Activated T-helper 1 cell treated with anti-CD3 and anti-CD28 coated beads, Interleukin-2, amount 50 U/mL, for 16 hours (primary cell): Measurements from ENCODE around the gene CCL4.
"Not testable (repeated sequence)": the region's sequence is repeated elsewhere in the genome, so short reads cannot be mapped to it uniquely, and the experiment has no call there.

Experiments used
- DNase-seq, 2 donors: peaks; one replicate each; pipeline ENCODE4 v3.0.0-alpha.2; 2020; ENCODE audit warnings: low read depth in 1 of 2, low spot score in 1 of 2

Gene CCL4

DNA sequence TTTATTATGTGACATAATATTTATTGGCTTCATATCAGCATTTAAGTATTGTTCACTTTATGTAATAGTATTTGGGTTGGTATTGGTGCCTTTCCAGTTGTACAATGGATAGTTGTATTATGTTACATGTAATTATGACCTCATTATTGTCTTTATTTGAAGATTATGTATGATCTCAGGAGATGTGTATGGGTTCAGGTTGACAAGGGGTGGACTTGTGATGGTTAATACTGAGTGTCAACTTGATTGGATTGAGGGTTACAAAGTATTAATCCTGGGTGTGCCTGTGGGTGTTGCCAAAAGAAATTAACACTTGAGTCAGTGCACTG lies 12.0 kb downstream of the CCL4 start:
- not testable (repeated sequence) for DNase-seq

DNA sequence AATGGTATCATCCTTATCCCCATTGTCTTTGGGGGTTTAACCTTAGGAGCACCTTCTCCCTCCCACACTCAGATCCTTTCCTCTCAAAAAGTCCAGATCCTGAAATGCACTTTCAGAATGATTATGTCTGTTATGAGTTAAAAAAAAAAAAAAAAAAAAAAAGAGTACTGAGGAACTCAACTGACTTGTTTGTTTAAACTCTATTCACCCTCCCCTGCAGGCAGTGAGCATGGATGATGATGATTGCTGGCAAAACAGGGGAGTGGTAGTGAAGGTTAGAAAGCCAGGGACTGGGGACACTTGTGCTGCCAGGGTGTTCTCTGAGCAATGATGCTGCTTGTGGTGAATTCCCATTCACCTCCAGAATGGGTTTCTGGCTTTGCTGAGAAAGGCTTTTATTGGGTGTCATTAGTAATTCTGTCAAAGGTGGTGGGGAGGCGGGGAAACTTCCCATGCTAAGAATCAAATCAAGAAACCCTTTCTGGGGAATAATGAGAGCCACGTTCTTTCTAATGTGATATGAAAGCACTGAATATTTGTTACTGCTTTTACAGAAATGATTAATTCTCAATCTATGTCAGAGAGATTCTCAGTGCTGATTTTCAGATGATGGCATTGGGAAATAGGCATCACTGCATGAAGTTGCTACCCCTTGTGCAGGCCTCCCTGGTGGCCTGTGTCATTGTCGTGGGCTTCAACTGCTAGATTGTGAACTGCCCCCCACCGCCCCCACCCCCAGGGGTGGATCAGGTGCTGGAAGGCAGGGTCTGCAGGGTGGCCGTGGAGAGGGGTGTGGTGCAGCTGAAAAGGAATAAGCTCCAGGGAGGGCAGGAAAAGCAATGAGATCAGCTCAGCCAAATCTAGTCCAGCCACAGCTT lies 14.1 kb downstream of the CCL4 start:
- peak in 1 of 2 donors; percentile 6 for DNase-seq

DNA sequence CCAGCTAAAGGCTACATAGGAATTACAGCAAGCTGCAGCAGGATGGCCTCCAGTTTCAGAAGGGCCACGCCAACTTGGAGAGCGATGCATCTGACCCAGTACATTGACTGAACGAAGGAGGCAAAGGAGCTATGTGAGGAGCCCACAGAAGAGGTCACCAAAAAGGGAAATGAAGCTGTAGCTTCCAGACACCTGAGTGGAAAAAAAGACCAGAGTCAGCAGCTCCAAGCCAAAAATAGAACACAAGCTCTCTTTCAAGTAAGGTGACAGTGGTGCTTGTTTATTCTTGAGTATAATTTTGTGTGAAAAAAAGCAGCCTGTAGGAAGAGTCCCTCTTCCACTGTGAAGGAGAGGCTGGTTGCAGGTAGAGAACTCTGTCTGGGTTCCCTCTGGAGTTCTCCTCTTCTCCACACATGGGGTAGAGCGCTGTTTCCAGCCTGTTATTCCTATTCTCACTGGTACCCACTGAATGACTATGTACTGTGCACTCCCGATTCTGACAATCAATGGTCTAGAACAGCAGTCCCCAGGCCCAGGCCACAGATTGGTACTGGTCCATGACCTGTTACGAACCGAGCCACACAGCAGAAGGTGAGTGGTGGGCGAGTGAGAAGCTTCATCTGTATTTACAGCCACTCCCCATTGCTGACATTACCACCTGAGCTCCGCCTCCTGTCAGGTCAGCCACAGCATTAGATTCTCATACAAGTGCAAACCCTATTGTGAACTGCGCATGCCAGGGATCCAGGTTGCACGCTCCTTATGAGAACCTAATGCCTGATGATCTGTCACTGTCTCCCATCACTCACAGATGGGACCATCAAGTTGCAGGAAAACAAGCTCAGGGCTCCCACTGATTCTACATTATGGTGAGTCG lies 15.1 kb downstream of the CCL4 start:
- no peak for DNase-seq

DNA sequence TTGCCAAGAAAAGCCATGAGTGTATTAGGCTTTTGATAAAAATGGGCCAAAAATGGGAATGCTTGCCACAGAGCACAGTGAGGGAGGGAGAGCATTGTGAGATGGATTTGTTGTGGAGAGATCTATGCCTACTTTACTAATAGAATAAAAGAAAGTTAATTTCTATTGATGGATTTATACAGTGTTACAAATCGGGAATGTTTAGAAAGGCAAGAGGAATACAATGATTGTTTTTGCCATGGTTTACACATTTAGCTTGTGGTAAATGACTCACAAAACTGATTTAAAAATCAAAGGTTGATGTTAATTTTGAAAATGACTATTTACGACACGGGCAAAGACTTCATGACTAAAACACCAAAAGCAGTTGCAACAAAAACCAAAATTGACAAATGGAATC lies 16.6 kb downstream of the CCL4 start:
- DNase-seq = no peak

DNA sequence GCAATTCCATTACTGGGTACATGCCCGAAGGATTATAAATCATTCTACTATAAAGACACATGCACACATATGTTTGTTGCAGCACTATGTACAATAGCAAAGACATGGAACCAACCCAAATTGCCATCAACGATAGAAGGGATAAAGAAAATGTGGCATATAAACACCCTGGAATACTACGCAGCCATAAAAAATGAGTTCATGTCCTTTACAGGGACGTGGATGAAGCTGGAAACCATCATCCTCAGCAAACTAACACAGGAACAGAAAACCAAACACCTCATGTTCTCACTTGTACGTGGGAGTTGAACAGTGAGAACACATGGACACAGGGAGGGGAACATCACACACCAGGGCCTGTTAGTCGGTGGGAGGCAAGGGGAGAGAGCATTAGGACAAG lies 17.5 kb downstream of the CCL4 start:
- not testable (repeated sequence) for DNase-seq

DNA sequence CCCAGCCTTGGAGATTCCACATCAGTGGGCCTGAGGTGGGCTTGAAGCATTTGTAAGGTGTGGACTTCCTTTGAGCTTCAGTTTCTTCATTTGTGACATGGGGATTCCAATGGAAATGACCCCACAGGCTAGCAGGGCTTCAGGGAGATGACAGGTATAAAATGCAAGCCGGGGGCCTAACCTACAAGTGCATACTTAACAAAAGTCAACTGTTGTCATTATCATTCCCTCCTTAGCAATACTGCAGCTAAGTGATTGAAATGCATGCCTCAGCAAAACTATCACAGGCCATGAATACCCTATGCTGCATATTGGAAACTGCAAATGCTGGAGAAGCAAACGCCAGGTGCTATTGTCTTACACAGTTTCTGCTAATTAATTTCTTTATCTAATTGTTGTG lies 19.8 kb downstream of the CCL4 start:
- DNase-seq = no peak

DNA sequence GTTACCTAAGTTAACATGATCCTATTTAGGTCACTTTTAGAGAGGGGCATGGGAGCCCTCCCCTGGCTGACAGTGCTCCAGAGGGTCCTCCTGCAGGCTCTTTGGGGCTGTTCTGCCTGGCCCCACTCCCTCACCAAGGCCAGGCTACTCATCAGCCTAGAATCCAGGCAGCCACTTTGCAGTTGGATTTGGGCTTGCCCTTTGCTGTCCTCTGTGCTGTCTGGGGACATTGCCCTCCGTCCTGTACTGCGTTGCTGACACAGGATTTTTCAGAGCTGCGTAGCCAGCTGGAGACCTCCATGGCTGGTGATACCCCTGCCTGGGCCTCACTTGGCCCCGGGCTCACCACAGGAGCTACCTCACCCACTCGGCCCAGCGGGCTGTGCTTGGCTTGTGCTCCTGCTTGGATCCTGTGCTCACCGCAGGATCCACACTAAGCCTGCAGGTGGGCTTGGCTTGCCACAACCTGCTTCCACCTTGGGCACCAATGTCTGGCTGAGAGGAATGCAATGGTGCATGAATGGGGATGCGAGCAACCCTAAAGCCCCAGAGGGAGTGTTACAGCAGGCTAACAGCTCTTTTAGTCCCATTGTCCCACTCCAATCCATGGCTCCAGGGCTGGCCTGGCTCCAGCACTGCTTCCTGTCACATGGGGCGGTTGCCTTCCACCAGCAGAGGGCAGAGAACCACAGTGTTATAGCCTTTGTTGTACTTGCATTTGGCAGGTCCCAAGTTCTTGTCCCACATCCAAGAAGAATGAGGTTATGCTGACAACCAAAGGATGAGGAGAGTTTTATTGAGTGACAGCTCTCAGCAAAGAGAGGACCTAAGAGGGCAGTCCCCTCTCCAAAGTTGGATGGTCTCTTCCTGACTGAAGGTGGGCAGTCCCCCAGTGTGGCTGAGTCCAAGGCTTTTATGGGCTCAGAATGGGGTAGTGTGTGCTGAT lies 21.5 kb downstream of the CCL4 start:
- DNase-seq = no peak

DNA sequence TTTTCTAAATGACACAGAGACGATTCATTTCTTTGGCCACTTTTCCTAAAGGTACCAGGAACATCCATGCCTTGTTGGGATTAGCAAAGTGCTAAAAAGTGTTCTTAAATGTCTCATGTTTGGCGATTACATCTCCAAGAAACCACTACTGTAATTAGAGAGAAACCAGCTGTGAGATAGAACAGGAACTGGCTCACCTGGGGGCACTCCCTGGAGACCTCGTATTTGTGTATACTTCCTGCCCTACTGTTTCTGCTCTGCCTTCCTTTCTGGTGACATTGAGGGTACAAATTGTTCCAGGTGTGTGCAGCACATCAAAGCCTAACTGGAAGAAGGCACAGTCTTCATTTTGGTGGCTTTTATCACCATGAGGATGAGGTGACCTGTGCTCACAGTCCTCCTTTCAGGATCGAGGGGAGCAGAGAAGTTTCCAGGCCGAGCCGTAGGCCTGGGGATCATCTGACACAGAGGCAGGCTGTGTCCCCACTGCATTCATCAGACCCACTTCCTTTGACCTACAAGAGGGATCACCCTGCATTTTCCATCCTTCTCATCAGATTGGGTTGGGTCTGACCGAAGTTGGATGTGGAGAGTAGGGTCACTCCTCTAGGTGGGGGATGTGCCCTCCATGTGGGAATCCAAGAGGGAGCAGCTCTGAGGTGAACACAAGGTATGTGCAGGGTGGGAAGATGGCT lies 23.7 kb downstream of the CCL4 start:
- DNase-seq = no peak

DNA sequence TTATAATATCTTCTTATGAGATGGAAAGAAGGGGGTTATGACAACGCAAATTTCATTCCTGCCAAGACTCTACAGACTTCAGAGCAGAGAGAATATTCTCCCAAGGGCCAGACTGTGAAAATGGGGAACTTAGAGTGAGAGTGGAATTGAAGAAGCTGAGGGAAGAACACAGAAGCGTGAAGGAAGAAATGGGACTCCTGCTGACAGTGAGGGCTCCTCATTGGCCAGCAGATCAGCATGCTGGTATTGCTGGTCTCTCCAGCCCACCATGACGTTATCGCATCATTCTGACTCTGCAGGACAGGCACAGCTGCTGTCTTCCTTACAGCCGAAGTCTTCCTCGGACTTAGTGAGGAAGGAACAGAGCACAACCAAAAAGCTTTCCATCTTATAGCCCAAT lies 24.3 kb downstream of the CCL4 start:
- DNase-seq = no peak

DNA sequence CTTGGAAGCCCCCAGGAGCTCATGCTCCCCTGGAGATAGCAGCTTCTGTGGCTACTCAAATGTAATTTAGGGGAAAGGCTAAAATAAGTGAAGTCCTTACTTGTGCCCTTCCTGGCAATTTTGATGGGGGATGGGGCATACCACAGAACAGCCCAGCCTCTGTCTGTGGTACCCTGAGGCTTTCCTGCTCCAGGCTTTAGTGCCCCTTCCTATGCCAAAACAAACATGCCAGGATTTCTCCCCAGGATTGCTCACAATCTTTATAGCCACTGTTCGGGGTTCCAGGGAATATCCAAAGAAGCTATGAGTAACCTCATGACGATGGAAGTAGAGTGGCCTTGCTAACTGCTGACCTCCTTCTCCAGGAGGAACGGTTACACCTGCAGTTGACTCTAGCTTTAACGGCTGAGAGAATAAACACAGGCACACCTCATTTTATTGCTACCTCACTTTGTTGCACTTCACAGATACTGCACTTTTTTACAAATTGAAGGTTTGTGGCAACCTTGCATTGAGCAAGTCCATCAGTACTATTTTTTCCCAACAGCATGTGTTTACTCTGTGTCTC lies 24.9 kb downstream of the CCL4 start:
- DNase-seq = no peak

DNA sequence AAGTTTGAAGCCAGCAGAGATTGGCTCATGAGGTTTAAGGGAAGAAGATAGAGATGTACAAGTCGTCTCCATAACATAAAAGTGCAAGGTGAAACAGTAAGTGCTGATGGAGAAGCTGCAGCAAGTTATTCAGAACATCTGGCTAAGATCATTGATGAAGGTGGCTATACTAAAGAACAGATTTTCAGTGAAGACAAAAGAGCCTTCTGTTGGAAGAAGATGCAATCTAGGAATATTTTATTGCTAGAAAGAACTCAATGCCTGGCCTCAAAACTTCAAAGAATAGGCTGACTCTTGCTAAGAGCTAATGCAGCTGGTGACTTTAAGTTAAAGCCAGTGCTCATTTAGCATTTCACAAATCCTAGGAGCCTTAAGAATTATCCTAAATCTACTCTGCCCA lies 26.0 kb downstream of the CCL4 start:
- DNase-seq = no peak

DNA sequence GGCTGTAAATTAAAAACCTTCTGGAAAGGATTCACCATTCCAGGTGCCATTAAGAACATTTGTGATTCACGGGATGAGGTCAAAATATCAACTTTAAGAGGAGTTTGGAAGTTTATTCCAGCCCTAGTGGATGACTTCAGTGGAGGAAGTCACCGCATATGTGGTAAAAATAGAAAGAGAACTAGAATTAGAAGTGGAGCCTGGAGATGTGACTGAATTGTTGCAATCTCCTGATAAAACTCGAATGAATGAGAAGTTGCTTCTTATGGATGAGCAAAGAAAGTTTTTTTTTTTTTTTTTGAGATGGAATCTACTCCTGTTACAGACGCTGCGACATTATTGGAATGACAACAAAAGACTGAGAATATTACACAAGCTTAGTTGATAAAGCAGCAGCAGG lies 26.7 kb downstream of the CCL4 start:
- no peak for DNase-seq

DNA sequence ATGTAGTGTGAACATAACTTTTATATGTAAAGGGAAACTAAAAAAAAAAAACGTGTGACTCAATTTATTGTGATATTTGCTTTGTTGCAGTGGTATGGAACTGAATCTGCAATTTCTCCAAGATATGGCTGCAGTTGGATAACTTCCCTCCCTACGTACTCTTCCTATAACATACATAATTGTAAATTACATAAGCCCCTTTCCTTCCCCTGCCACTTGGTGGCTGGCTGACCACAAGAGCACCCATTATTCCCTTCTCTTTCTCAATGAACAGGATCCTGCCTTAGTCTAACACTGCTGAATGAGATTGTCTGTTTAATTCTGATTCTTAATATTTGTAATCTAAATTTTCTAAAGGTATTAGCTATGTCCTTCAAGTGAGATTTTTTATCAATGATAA lies 27.8 kb downstream of the CCL4 start:
- no peak for DNase-seq

DNA sequence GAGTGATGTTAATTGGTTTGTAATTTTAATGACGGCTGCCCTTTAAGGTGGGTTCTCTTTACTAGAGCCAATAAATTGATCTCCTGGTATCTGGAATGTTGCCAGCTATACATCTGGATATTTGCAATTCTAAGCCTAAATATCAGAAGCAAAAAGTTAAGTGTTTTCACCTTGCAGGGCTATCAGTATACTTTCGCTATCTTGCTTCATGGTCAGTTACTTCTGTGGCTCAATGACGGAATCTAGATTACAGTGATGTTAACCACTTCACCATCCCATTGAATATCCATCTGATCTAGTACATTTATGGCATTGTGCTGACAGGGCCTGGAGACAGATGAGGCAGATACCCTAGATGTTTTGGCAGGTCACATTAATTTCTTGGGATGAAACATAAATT lies 28.3 kb downstream of the CCL4 start:
- no peak for DNase-seq

DNA sequence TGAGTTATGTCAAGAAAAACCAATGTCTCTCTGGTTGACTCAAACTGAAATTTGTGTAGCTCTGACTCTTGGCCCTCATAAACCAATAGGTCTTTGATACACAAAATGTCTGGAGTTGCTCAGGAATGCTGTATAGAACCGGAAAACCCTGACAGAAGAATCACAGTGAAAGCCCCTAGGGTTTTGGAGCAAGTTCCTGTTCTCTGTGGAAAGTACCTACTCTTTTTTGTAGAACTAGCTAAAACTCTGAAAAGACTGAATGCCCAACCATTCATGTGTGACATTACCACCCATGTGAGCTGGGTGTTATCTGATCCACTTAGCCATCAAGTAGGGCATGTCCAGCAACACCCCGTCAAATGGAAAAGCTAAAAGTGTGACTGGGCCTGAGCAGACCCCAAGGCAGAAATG lies 28.8 kb downstream of the CCL4 start:
- DNase-seq = no peak

DNA sequence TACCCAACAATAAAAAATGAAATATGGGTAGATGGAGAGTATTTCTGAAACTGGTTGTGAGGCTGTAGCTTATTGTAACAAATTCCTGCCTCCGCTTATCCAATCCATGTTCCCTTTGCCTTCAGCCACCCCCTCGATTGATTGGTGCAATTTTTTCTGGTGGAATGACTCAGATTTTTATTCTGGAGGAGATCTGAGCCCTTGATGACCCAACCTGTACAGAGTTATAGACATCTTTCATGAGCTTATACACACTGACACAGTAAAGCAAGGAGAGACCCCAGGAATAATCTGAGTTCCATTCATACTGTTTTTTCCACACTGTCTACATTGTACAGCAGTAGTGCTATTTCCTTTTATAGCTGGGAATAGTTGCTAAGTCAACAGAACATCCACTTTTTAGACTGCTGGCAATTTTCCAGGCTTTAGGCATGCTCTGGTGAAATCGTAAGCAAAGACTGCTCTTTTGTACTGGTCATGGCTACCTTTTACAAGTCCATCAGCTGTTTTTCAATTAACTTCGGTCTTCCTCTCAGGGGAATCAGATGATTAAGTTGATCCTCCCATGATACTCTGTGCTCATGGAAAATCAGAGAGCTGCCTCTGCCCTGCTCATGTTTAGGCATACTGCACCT lies 30.1 kb downstream of the CCL4 start:
- DNase-seq = no peak

DNA sequence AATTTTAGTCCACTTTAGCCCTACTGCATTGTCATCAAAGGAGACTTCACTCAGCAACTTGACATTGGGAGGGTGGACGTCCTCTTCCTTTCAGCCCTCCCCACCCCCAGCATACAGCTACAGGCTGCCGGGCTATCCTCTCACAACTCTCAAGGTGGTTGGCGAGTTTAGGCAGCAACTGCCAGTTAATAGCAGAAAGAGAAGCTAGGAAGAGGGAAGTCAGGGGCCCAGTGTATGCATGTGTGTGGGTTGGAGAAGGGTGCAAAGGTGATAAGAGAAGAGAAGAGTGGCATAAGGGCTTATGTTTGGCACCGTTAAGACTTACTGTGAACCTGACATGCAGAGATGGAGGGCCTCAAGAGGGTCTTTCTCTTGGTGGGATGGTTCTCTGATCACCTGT lies 31.8 kb downstream of the CCL4 start:
- DNase-seq = no peak

DNA sequence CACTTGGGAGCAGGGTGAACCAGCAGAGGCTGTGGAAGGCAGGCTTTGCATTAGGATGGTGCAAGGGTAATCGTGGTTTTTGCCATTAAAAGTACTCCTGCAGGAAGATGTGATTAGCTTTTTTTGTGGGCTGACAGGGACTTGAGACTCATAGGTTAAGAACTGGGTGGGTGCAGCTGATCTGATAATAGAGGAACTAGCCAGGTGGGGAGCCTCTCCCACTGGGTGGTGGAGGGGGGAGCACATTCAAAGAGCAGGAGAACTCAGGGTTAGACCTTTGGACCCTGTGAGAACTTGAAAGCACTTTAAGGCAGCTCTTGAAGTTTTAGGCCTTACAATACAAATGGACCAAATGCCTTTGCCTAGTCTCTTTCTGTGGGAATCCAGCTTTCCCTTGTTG lies 32.4 kb downstream of the CCL4 start:
- no peak for DNase-seq

DNA sequence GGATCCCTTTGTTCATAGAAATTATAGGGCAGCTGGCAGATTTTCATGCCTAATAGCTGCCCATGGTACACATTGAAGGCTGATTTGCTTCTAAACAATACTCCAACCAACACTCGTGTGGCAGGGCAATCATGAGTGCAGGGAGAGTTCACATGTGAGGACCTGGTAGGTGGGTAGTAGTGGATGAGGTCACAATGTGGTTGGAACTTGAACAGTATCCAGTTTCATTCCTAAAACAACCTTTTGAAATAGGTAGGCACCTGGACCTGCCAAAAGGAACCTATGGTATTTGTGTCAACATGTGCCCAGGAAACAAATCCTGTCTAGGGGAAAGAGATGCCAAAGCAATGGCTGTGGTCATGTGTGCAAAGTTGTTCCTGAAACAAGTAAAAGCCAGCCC lies 32.8 kb downstream of the CCL4 start:
- DNase-seq = no peak

DNA sequence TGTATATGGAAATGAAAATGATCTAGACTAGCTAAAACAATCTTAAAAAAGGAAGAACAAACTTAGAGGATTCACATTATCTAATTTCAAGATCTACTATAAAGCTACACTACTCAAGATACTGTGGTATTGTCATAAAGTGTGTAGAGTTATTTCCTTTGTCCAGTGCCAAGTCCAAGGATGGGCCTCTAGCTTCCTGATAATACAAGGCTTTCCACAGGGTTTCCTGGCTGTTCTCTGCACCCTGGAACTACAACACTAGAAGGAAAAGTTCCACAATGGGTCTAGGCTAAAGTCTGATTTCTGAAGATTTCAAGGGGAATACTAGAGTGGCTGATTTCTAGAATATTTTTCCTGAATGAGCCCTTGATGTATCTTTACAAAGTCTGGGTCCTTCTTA lies 38.6 kb downstream of the CCL4 start:
- no peak for DNase-seq
